GM18907 (cell line): ENCODE results near the gene MYO18A.

Experiments used
- ATAC-seq: cut with Tn5 transposase; IDR thresholded peaks from one replicate; pipeline ENCODE4 v1.9.1; 2021; ENCODE audit warnings: mild to moderate bottlenecking, moderate library complexity; ENCODE audit not compliant: unreplicated experiment

Gene MYO18A

GRCh38 chr17:29084541-29085146 lies 95.6 kb downstream of the MYO18A start:
- no peak for ATAC-seq

GRCh38 chr17:29080965-29081364 lies 99.2 kb downstream of the MYO18A start:
- ATAC-seq = no peak

GRCh38 chr17:29080323-29080722 lies 99.9 kb downstream of the MYO18A start:
- no peak for ATAC-seq

GRCh38 chr17:29079887-29080286 lies 100.3 kb downstream of the MYO18A start:
- no peak for ATAC-seq

- ATAC-seq = no peak
These were observed 100.8 kb downstream of the MYO18A start for GRCh38 chr17:29079433-29079832.

GRCh38 chr17:29078183-29079045 lies 101.8 kb downstream of the MYO18A start:
- no peak for ATAC-seq

- no peak for ATAC-seq
These were observed 102.9 kb downstream of the MYO18A start for GRCh38 chr17:29077320-29077719.

- ATAC-seq = no peak
These were observed 103.5 kb downstream of the MYO18A start for GRCh38 chr17:29076722-29077121.

- no peak for ATAC-seq
These were observed 104.1 kb downstream of the MYO18A start for GRCh38 chr17:29076087-29076486.

- ATAC-seq = no peak
These were observed 105.7 kb downstream of the MYO18A start for GRCh38 chr17:29074488-29074887.

GRCh38 chr17:29073520-29073919 lies 106.7 kb downstream of the MYO18A start:
- no peak for ATAC-seq

GRCh38 chr17:29073045-29073444 lies 107.2 kb downstream of the MYO18A start:
- no peak for ATAC-seq

- ATAC-seq = no peak
These were observed 108.9 kb downstream of the MYO18A start for GRCh38 chr17:29071303-29071702.

GRCh38 chr17:29070781-29071180 lies 109.4 kb downstream of the MYO18A start:
- ATAC-seq = no peak

GRCh38 chr17:29070308-29070707 lies 109.9 kb downstream of the MYO18A start:
- ATAC-seq = no peak

- ATAC-seq = no peak
These were observed 110.6 kb downstream of the MYO18A start for GRCh38 chr17:29069526-29070041.

- ATAC-seq = no peak
These were observed 111.4 kb downstream of the MYO18A start for GRCh38 chr17:29068818-29069217.

GRCh38 chr17:29066606-29067005 lies 113.6 kb downstream of the MYO18A start:
- ATAC-seq = no peak

GRCh38 chr17:29066047-29066446 lies 114.2 kb downstream of the MYO18A start:
- no peak for ATAC-seq

GRCh38 chr17:29063992-29064391 lies 116.2 kb downstream of the MYO18A start:
- ATAC-seq = no peak

GRCh38 chr17:29062215-29062614 lies 118.0 kb downstream of the MYO18A start:
- no peak for ATAC-seq

- no peak for ATAC-seq
These were observed 119.2 kb downstream of the MYO18A start for GRCh38 chr17:29061036-29061435.
